Measurements from ENCODE around the gene DCAF5. TPM values are rescaled to one million over a fixed set of nuclear protein-coding genes. Genes with fewer than 3 reads are reported as not detected.
A peak's percentile ranks its signal among the peaks of the same experiment; 100 is the strongest.

The DCAF5 gene
- total and polyA plus RNA-seq, 2 of the 8 experiments (the other 6 are each of a cell fraction or from before 2014, with no cell fraction given): 24.3 to 31.0 TPM

GRCh38 chr14:69044296-69044695, 108.6 kb downstream of the DCAF5 start:
- Histone ChIP-seq H3K9ac (replicated peaks in 1 of 4; ENCODE audit: extremely low read depth in 1 of 4, low read depth in 3 of 4, low read length in 3 of 4) (no peak overlapping the region), H2BK12ac (ENCODE audit: low read depth, low read length) (peak overlapping the region; percentile 45; the same call in 1 of the 2 replicates), H2BK15ac (ENCODE audit: low read length) (peak overlapping the region; percentile 48; the same call in 1 of the 2 replicates), H3K18ac (ENCODE audit: extremely low read depth, low read length) (no peak overlapping the region; the same call in 1 of the 2 replicates), H3K23ac (ENCODE audit: insufficient read length) (no peak overlapping the region), H2AFZ (ENCODE audit: low read length) (no peak overlapping the region), H2AK5ac (ENCODE audit: low read depth, low read length) (no peak overlapping the region), H3K27ac (ENCODE audit: low read depth, low read length) (no peak overlapping the region), H4K8ac (ENCODE audit: extremely low read depth, insufficient read depth, low read length) (no peak overlapping the region), H4K20me1 (replicated peaks in 1 of 2; ENCODE audit: control insufficient read depth in 1 of 2, insufficient read depth in 2 of 2, low read length in 2 of 2) (no peaks in the 10 kb centered on the region), H3K9me3 (ENCODE audit: insufficient read depth in 2 of 2, low read depth in 1 of 2, low read length in 1 of 2) (no peaks in the 10 kb centered on the region), H2BK20ac (ENCODE audit: low read length) (no peak overlapping the region; the same call in 1 of the 2 replicates), H3K36me3 (ENCODE audit: control insufficient read depth in 2 of 4, insufficient read depth in 4 of 4, low read length in 3 of 4) (no peaks in the 10 kb centered on the region), H2BK5ac (ENCODE audit: low read depth, low read length) (no peak overlapping the region), H4K5ac (ENCODE audit: insufficient read length, low read depth, low read length) (no peak overlapping the region), H3K23me2 (ENCODE audit: low read depth, low read length) (no peaks in the 10 kb centered on the region), H3K27me3 (replicated peaks in 1 of 4; ENCODE audit: control insufficient read depth in 3 of 4, extremely low read depth in 1 of 4, insufficient read depth in 3 of 4, low read length in 3 of 4) (no peaks in the 10 kb centered on the region; a peak in 1 of 7 replicates), H2BK120ac (replicated peaks; ENCODE audit: low read depth, low read length) (no peak overlapping the region), H3K56ac (replicated peaks; ENCODE audit: insufficient read length, low read depth, low read length) (no peak overlapping the region), H3K79me1 (ENCODE audit: low read depth, low read length) (no peaks in the 10 kb centered on the region), H3K4me3 (ENCODE audit: extremely low read depth in 1 of 4, insufficient read depth in 2 of 4, low read depth in 3 of 4, low read length in 4 of 4) (no peak overlapping the region), H3K79me2 (ENCODE audit: control insufficient read depth in 1 of 2, insufficient read depth in 2 of 2, low read length in 2 of 2) (no peaks in the 10 kb centered on the region), H3K4me1 (replicated peaks in 1 of 4; ENCODE audit: control insufficient read depth in 3 of 4, insufficient read depth in 4 of 4, low read length in 3 of 4) (peaks cover 13 to 28% (median 14%) of the 10 kb centered on the region in 4 experiments), H4K91ac (replicated peaks; ENCODE audit: insufficient read length, low read length) (no peak overlapping the region), H3K4ac (replicated peaks; ENCODE audit: insufficient read length, low read depth, low read length) (no peak overlapping the region), H3K4me2 (ENCODE audit: insufficient read depth in 1 of 2, low read depth in 2 of 2, low read length in 2 of 2) (no peak overlapping the region), H3K14ac (ENCODE audit: insufficient read length) (no peak overlapping the region)
- whole genome bisulfite sequencing, 2 experiments (ENCODE audit: extremely low coverage in 1 of 2, insufficient coverage in 1 of 2, insufficient read length in 1 of 2, insufficient replicate concordance in 2 of 2, low coverage in 1 of 2, low lambda C conversion rate in 2 of 2, missing lambda C conversion rate in 1 of 2): 91% methylated on average over 2 of the region's 2 CpGs; no CpG with 5 or more reads in 1 of the 2 experiments
- ChIA-PET POLR2A (ENCODE audit: partially characterized antibody) (no interaction called here), CTCF (ENCODE audit: partially characterized antibody) (interaction anchor here (0.7 to 4.9 kb wide), 8 partner anchors 12 to 1920 kb away, joined by 3 to 17 read pairs (median 4); no protein-coding TSS in a partner anchor)
- no peak for FAIRE-seq
- DNase-seq (ENCODE audit: low read depth in 1 of 2, low spot score in 2 of 2): no peak
- TF ChIP-seq TEAD4 (IDR thresholded peaks at IDR 0.05; ENCODE audit: low read depth, low read length): peak; percentile 63; the same call in 1 of the 2 replicates
- no peak for TF ChIP-seq JUN (IDR thresholded peaks at IDR 0.05; ENCODE audit: low read depth, low read length)
- TF ChIP-seq KDM4A (IDR thresholded peaks at IDR 0.05; ENCODE audit: low read depth, low read length, severe bottlenecking): no peak
- peak; percentile 10; the same call in 1 of the 2 replicates for TF ChIP-seq MAX (IDR thresholded peaks at IDR 0.05)
